ENCODE results near the gene SULT1B1.

DNA sequence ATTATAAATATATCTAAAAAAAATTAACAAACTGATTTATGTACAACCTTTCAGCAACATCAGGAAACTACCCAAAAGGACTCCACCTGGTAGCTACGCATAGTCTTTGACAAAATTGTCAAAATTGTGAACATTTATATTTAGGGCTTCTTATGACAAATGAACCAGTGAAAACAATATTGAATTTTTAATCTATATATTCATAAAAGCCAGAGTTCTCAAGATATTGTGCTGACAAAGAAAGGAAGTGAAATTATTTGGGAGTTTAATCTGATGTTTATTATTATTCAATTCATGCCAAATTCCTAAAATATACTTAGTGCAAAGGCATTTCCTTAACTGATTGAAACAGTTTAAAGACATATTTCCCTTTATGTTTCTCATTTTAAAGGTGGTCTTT, 5.3 kb upstream of the SULT1B1 start:
- TF ChIP-seq EZH2 (IDR thresholded peaks at IDR 0.05; ENCODE audit: borderline replicate concordance, low read length): no peak
- no peak for TF ChIP-seq CTCF (IDR thresholded peaks at IDR 0.05; ENCODE audit: low read length)

All from OCI-LY1 (cell line).